Stomach smooth muscle (tissue), 2 donors: ENCODE results near the gene CDH23.

ENCODE experiments used
- H3K27ac ChIP-seq: one replicate; pipeline ENCODE4 v1.7.0; 2013; ENCODE audit warnings: mild to moderate bottlenecking, low read length, inconsistent platforms
- H3K27me3 ChIP-seq, 2 donors: one replicate each; pipeline ENCODE4 v1.7.0; 2013; ENCODE audit warnings: low read length in 2 of 2; ENCODE audit not compliant: insufficient read depth in 2 of 2, control insufficient read depth in 1 of 2
- H3K36me3 ChIP-seq, 2 donors: one replicate each; pipeline ENCODE4 v1.7.0; 2013; ENCODE audit warnings: low read length in 2 of 2; ENCODE audit not compliant: control insufficient read depth in 2 of 2, insufficient read depth in 2 of 2
- H3K4me1 ChIP-seq: one replicate; pipeline ENCODE4 v1.7.0; 2013; ENCODE audit warnings: low read length; ENCODE audit not compliant: control insufficient read depth, insufficient read depth
- H3K4me3 ChIP-seq, 2 donors: one replicate each; pipeline ENCODE4 v1.7.0; 2013; ENCODE audit warnings: low read length in 2 of 2
- H3K9ac ChIP-seq, 2 donors: one replicate each; pipeline ENCODE4 v1.7.0; 2013; ENCODE audit warnings: low read length in 2 of 2, mild to moderate bottlenecking in 1 of 2
- H3K9me3 ChIP-seq, 2 donors: one replicate each; pipeline ENCODE4 v1.7.0; 2013; ENCODE audit warnings: low read length in 2 of 2; ENCODE audit not compliant: control insufficient read depth in 2 of 2
- donor health status: healthy.
- donor health status: Pancreatic carcinoma.

CDH23 gene

GRCh38 chr10:71577345-71577744 is 180.6 kb downstream of the CDH23 start:
- Histone ChIP-seq H3K4me1 (peaks cover 2% of the 10 kb centered on the region), H3K27me3 (peaks cover 0 to 2% of the 10 kb centered on the region in 2 donors), H3K4me3 (no peak overlapping the region), H3K9ac (no peak overlapping the region), H3K36me3 (no peaks in the 10 kb centered on the region), H3K9me3 (no peaks in the 10 kb centered on the region), H3K27ac (no peak overlapping the region)

GRCh38 chr10:71578069-71578468 is 181.3 kb downstream of the CDH23 start:
- peaks cover 0 to 2% of the 10 kb centered on the region in 2 donors for H3K27me3 ChIP-seq
- H3K9ac ChIP-seq = no peak overlapping the region

GRCh38 chr10:71579668-71580067 is 182.9 kb downstream of the CDH23 start:
- Histone ChIP-seq H3K4me1 (peaks cover 2% of the 10 kb centered on the region), H3K36me3 (no peaks in the 10 kb centered on the region), H3K27me3 (peaks cover 2% of the 10 kb centered on the region in 2 donors), H3K4me3 (no peak overlapping the region), H3K9ac (no peak overlapping the region), H3K27ac (no peak overlapping the region), H3K9me3 (no peaks in the 10 kb centered on the region)

More at GRCh38 chr10:71578069-71578468, 181.3 kb downstream of the CDH23 start:
- H3K4me1 ChIP-seq = peaks cover 2% of the 10 kb centered on the region
- no peak overlapping the region for H3K27ac ChIP-seq
- no peaks in the 10 kb centered on the region for H3K9me3 ChIP-seq
- H3K4me3 ChIP-seq = no peak overlapping the region
- H3K36me3 ChIP-seq = no peaks in the 10 kb centered on the region

GRCh38 chr10:71580415-71580814 is 183.7 kb downstream of the CDH23 start:
- Histone ChIP-seq H3K4me1 (peaks cover 2% of the 10 kb centered on the region), H3K27me3 (peaks cover 2% of the 10 kb centered on the region in 2 donors), H3K27ac (no peak overlapping the region), H3K9ac (no peak overlapping the region), H3K36me3 (no peaks in the 10 kb centered on the region), H3K4me3 (no peak overlapping the region), H3K9me3 (no peaks in the 10 kb centered on the region)

GRCh38 chr10:71580926-71581325 is 184.2 kb downstream of the CDH23 start:
- no peak overlapping the region for H3K4me3 ChIP-seq
- peaks cover 2% of the 10 kb centered on the region for H3K4me1 ChIP-seq
- H3K27ac ChIP-seq = no peak overlapping the region
- no peak overlapping the region for H3K9ac ChIP-seq
- H3K27me3 ChIP-seq = peaks cover 2% of the 10 kb centered on the region in 2 donors
- no peaks in the 10 kb centered on the region for H3K9me3 ChIP-seq
- no peaks in the 10 kb centered on the region for H3K36me3 ChIP-seq

- H3K4me1 ChIP-seq = no peaks in the 10 kb centered on the region
- no peaks in the 10 kb centered on the region for H3K9me3 ChIP-seq
- peaks cover 2% of the 10 kb centered on the region in 2 donors for H3K27me3 ChIP-seq
- H3K9ac ChIP-seq = no peak overlapping the region
- no peak overlapping the region for H3K27ac ChIP-seq
- no peak overlapping the region for H3K4me3 ChIP-seq
- no peaks in the 10 kb centered on the region for H3K36me3 ChIP-seq
Observed at GRCh38 chr10:71581376-71581775, 184.7 kb downstream of the CDH23 start.

GRCh38 chr10:71582019-71582418 is 185.3 kb downstream of the CDH23 start:
- H3K27me3 ChIP-seq = peaks cover 2% of the 10 kb centered on the region in 2 donors
- no peaks in the 10 kb centered on the region for H3K4me1 ChIP-seq
- no peak overlapping the region for H3K9ac ChIP-seq
- no peaks in the 10 kb centered on the region for H3K9me3 ChIP-seq
- no peak overlapping the region for H3K4me3 ChIP-seq
- no peaks in the 10 kb centered on the region for H3K36me3 ChIP-seq
- H3K27ac ChIP-seq = no peak overlapping the region

- Histone ChIP-seq H3K4me1 (no peaks in the 10 kb centered on the region), H3K27me3 (peaks cover 2 to 6% of the 10 kb centered on the region in 2 donors), H3K9me3 (no peaks in the 10 kb centered on the region), H3K9ac (no peak overlapping the region), H3K36me3 (no peaks in the 10 kb centered on the region), H3K27ac (no peak overlapping the region), H3K4me3 (no peak overlapping the region)
Observed at GRCh38 chr10:71582506-71583475, 186.1 kb downstream of the CDH23 start.

GRCh38 chr10:71584461-71584860 is 187.7 kb downstream of the CDH23 start:
- Histone ChIP-seq H3K27me3 (peaks cover 2 to 8% of the 10 kb centered on the region in 2 donors), H3K4me3 (no peak overlapping the region), H3K9ac (no peak overlapping the region), H3K27ac (no peak overlapping the region), H3K4me1 (no peaks in the 10 kb centered on the region), H3K36me3 (no peaks in the 10 kb centered on the region), H3K9me3 (no peaks in the 10 kb centered on the region)

GRCh38 chr10:71584902-71585563 is 188.3 kb downstream of the CDH23 start:
- Histone ChIP-seq H3K4me1 (no peaks in the 10 kb centered on the region), H3K9ac (no peak overlapping the region), H3K9me3 (no peaks in the 10 kb centered on the region), H3K4me3 (no peak overlapping the region), H3K27me3 (peaks cover 2 to 8% of the 10 kb centered on the region in 2 donors), H3K36me3 (no peaks in the 10 kb centered on the region), H3K27ac (no peak overlapping the region)
